IMR-90 (cell line): Measurements from ENCODE around the gene ASAP2. TPM values are rescaled to one million over a fixed set of nuclear protein-coding genes. Genes with fewer than 3 reads are reported as not detected.

Experiments
- ATAC-seq: fragments of 200-7000 bp; cut with Tn5 transposase; 2 replicates; pipeline ENCODE4 v1.9.1; 2020; ENCODE audit warnings: low read depth, mild to moderate bottlenecking, moderate library complexity
- BruUV-seq: library from RNA; stranded (reverse); fragments of 400-500 nt; replicated peaks from 2 replicates; lab custom pipeline; 2021; lab: Mats Ljungman, UMichigan
- CTCF ChIA-PET: fragments of 300-600 bp; formaldehyde crosslinking; extraction: SDS; loops from one replicate; lab custom pipeline; 2021; ENCODE audit warnings: antibody characterized with exemption; lab: Yijun Ruan, JAX
- POLR2A ChIA-PET: fragments of 300-600 bp; sonication (Branson Sonifier 250); formaldehyde crosslinking; loops from one replicate; lab custom pipeline; 2022; ENCODE audit warnings: antibody characterized with exemption; ENCODE audit not compliant: unreplicated experiment; lab: Charles Lee
- DNase-seq: peaks from one replicate; pipeline ENCODE4 v3.0.0; 2013
- H2AFZ ChIP-seq: replicated peaks from 2 replicates; pipeline ENCODE3; 2013; ENCODE audit warnings: low read length, mild to moderate bottlenecking; ENCODE audit not compliant: poor library complexity
- H2AK5ac ChIP-seq: 2 replicates; pipeline ENCODE4 v1.6.1; 2013; ENCODE audit warnings: low read depth, low read length, inconsistent platforms
- H2AK9ac ChIP-seq: replicated peaks from 2 replicates; pipeline ENCODE3; 2013; ENCODE audit warnings: mild to moderate bottlenecking, low read depth, low read length, moderate library complexity; ENCODE audit not compliant: poor library complexity
- H2BK120ac ChIP-seq: 2 replicates; pipeline ENCODE4 v1.6.1; 2013; ENCODE audit warnings: low read depth, low read length, inconsistent platforms
- H2BK15ac ChIP-seq: 3 replicates; pipeline ENCODE4 v1.6.1; 2013; ENCODE audit warnings: low read depth, low read length, inconsistent platforms
- H2BK20ac ChIP-seq: 2 replicates; pipeline ENCODE4 v1.6.1; 2013; ENCODE audit warnings: low read depth, mild to moderate bottlenecking, inconsistent platforms, low read length, moderate library complexity
- H2BK5ac ChIP-seq: 2 replicates; pipeline ENCODE4 v1.6.1; 2013; ENCODE audit warnings: mild to moderate bottlenecking, low read depth, low read length, inconsistent platforms; ENCODE audit not compliant: poor library complexity, severe bottlenecking
- H3K14ac ChIP-seq: replicated peaks from 2 replicates; pipeline ENCODE4 v1.6.1; 2013; ENCODE audit warnings: low read depth, low read length, inconsistent platforms
- H3K18ac ChIP-seq: 2 replicates; pipeline ENCODE4 v1.6.1; 2013; ENCODE audit warnings: low read depth, low read length, control low read depth
- H3K23ac ChIP-seq: 2 replicates; pipeline ENCODE4 v1.6.1; 2013; ENCODE audit warnings: low read depth, low read length, inconsistent platforms
- H3K27ac ChIP-seq: 2 replicates; pipeline ENCODE4 v1.5.1; 2013; ENCODE audit warnings: mild to moderate bottlenecking, control low read depth, low read length; ENCODE audit not compliant: insufficient read depth
- H3K27me3 ChIP-seq: 2 replicates; pipeline ENCODE4 v1.6.1; 2013; ENCODE audit warnings: low read length; ENCODE audit not compliant: control insufficient read depth, insufficient read depth
- H3K36me3 ChIP-seq: 2 replicates; pipeline ENCODE4 v1.6.1; 2013; ENCODE audit warnings: low read length, mixed read lengths; ENCODE audit not compliant: control insufficient read depth, insufficient read depth
- H3K4ac ChIP-seq: 2 replicates; pipeline ENCODE4 v1.6.1; 2013; ENCODE audit warnings: low read depth, low read length, inconsistent platforms
- H3K4me1 ChIP-seq: 2 replicates; pipeline ENCODE4 v1.6.1; 2013; ENCODE audit warnings: low read length, mixed read lengths; ENCODE audit not compliant: control insufficient read depth, insufficient read depth
- H3K4me2 ChIP-seq: 2 replicates; pipeline ENCODE4 v1.6.1; 2013; ENCODE audit warnings: low read depth, mild to moderate bottlenecking, control low read depth, low read length, moderate library complexity
- H3K4me3 ChIP-seq: 2 replicates; pipeline ENCODE4 v1.5.1; 2013; ENCODE audit warnings: low read depth, mild to moderate bottlenecking, control low read depth, low read length, moderate library complexity; ENCODE audit not compliant: insufficient read depth
- H3K56ac ChIP-seq: 2 replicates; pipeline ENCODE4 v1.6.1; 2013; ENCODE audit warnings: low read length, inconsistent platforms; ENCODE audit not compliant: insufficient read depth; ENCODE audit errors: extremely low read depth
- H3K79me1 ChIP-seq, 2 experiments: 2 replicates each; pipeline ENCODE4 v1.6.1; 2013; ENCODE audit warnings: low read length in 2 of 2, inconsistent platforms in 1 of 2, low read depth in 1 of 2
- H3K9ac ChIP-seq: 2 replicates; pipeline ENCODE4 v1.6.1; 2013; ENCODE audit warnings: low read depth, low read length, control low read depth
- H3K9me1 ChIP-seq: 2 replicates; pipeline ENCODE4 v1.6.1; 2013; ENCODE audit warnings: low read length, inconsistent platforms; ENCODE audit not compliant: insufficient read depth
- H3K9me3 ChIP-seq: 2 replicates; pipeline ENCODE4 v1.6.1; 2013; ENCODE audit warnings: low read length; ENCODE audit not compliant: control insufficient read depth, insufficient read depth
- H4K20me1 ChIP-seq: 2 replicates; pipeline ENCODE4 v1.6.1; 2013; ENCODE audit warnings: low read length, inconsistent platforms; ENCODE audit not compliant: insufficient read depth
- H4K5ac ChIP-seq: 2 replicates; pipeline ENCODE4 v1.6.1; 2013; ENCODE audit warnings: mild to moderate bottlenecking, low read depth, low read length, control low read depth
- H4K8ac ChIP-seq, 2 experiments: 2 replicates each; pipeline ENCODE4 v1.6.1; 2013; ENCODE audit warnings: low read depth in 2 of 2, low read length in 2 of 2, control low read depth in 1 of 2, inconsistent platforms in 1 of 2
- H4K91ac ChIP-seq: 2 replicates; pipeline ENCODE4 v1.6.1; 2013; ENCODE audit warnings: low read depth, low read length, inconsistent platforms; ENCODE audit not compliant: insufficient read depth
- CEBPB ChIP-seq: IDR thresholded peaks from 2 replicates; pipeline ENCODE4 v1.6.1; 2012; ENCODE audit warnings: low read depth, low read length, improper control_type of control experiment
- MXI1 ChIP-seq: IDR thresholded peaks from 2 replicates; pipeline ENCODE4 v1.6.1; 2012; ENCODE audit warnings: low read depth, mild to moderate bottlenecking, low read length, moderate library complexity, borderline replicate concordance
- POLR2A ChIP-seq: IDR thresholded peaks from 2 replicates; pipeline ENCODE4 v1.6.1; 2012; ENCODE audit warnings: mild to moderate bottlenecking, low read depth, low read length
- RAD21 ChIP-seq: IDR thresholded peaks from 2 replicates; pipeline ENCODE4 v1.6.1; 2012; ENCODE audit warnings: low read length, improper control_type of control experiment
- RCOR1 ChIP-seq: IDR thresholded peaks from 2 replicates; pipeline ENCODE4 v1.6.1; 2012; ENCODE audit warnings: mild to moderate bottlenecking, low read length, improper control_type of control experiment; ENCODE audit not compliant: insufficient replicate concordance
- whole genome bisulfite sequencing, 2 experiments: methylation state at CpG; one replicate each; pipeline versions ENCODE4 v1.1.5 to v1.1.7; 2013; ENCODE audit warnings: missing lambda C conversion rate in 2 of 2; ENCODE audit not compliant: insufficient read length in 1 of 2; ENCODE audit errors: extremely low coverage in 2 of 2; 5-methylcytosine and 5-hydroxymethylcytosine counted together
- dilution Hi-C: fragments of 300-500 bp; cut with HindIII; formaldehyde crosslinking; loops from one replicate; pipeline ENCODE4 v1.14.3; 2018; ENCODE audit warnings: low sequenced_read_pairs; ENCODE audit not compliant: unreplicated experiment
- in situ Hi-C: fragments of 300-500 bp; cut with MboI; formaldehyde crosslinking; loops from 3 replicates; pipeline ENCODE4 v1.14.3; 2019; ENCODE audit warnings: low sequenced_read_pairs, inconsistent platforms, mixed read lengths
- intact Hi-C: fragments of 100-400 bp; cut with micrococcal nuclease; formaldehyde crosslinking; loops from 2 replicates; pipeline ENCODE4 v1.10.0; 2022
- polyA plus RNA-seq, 3 experiments: library from polyadenylated mRNA; depleted of rRNA; stranded (reverse); fragments of >200 nt; gene quantifications; 2 replicates each; pipeline ENCODE4 v1.2.3, GENCODE V29; 2012; ENCODE audit warnings: low replicate concordance in 1 of 3
- total RNA-seq: library from RNA; depleted of rRNA; stranded (reverse); fragments of >200 nt; gene quantifications from 2 replicates; pipeline ENCODE4 v1.2.3, GENCODE V29; 2012

ASAP2 gene
- total and polyA plus RNA-seq, 2 of the 4 experiments (the other 2 are of a cell fraction): 19.7 to 28.1 TPM

GRCh38 chr2:9247177-9247576 is 40.6 kb downstream of the ASAP2 start:
- Histone ChIP-seq H2AK9ac (no peak overlapping the region), H2AK5ac (0 out of 2 replicates have a peak overlapping the region, but pooled peaks have one; percentile 7), H3K14ac (peak overlapping the region; percentile 39; the same call in 1 of the 2 replicates), H2BK5ac (no peak overlapping the region), H2BK20ac (peak overlapping the region; percentile 28), H3K79me1 (peaks cover 67 to 94% of the 10 kb centered on the region in 2 experiments), H3K9me1 (peaks cover 49% of the 10 kb centered on the region), H4K5ac (no peak overlapping the region), H3K4me3 (no peak overlapping the region), H3K27me3 (no peaks in the 10 kb centered on the region), H4K91ac (0 out of 2 replicates have a peak overlapping the region, but pooled peaks have one; percentile 7), H3K9ac (no peak overlapping the region), H3K4me1 (peaks cover 43% of the 10 kb centered on the region), H3K4ac (peak overlapping the region; percentile 25; the same call in 1 of the 2 replicates), H2BK15ac (no peak overlapping the region), H3K9me3 (no peaks in the 10 kb centered on the region), H3K56ac (no peak overlapping the region), H3K36me3 (no peaks in the 10 kb centered on the region), H3K27ac (no peak overlapping the region), H2BK120ac (no peak overlapping the region), H3K4me2 (no peak overlapping the region), H4K8ac (peak overlapping the region in 1 of 2 experiments; percentile 36; a peak in 2 of 4 replicates), H3K23ac (peak overlapping the region; percentile 45), H2AFZ (no peak overlapping the region), H4K20me1 (peaks cover 22% of the 10 kb centered on the region; the same call in 1 of the 2 replicates), H3K18ac (no peak overlapping the region)
- CTCF ChIA-PET: no interaction called here
- no TSS peak for BruUV-seq
- in situ Hi-C loops (no loop called here), intact Hi-C loops (no loop called here), dilution Hi-C loops (no loop called here)
- POLR2A ChIA-PET: interaction anchor here (0.5 kb wide), 1 partner anchor 8 kb away, joined by 5 read pairs; no protein-coding TSS in a partner anchor
- ATAC-seq: no peak
- DNase-seq: no peak
- WGBS, 2 experiments: 66% methylated on average over 5 of the region's 13 CpGs; no CpG with 5 or more reads in 1 of the 2 experiments
- TF ChIP-seq RAD21 (no peak), MXI1 (no peak), RCOR1 (no peak), CEBPB (no peak), POLR2A (no peak)
